ENCODE results near the gene MRPS35. TPM values are rescaled to one million over a fixed set of nuclear protein-coding genes. Genes with fewer than 3 reads are reported as not detected.
A peak's percentile ranks its signal among the peaks of the same experiment; 100 is the strongest.

Gene MRPS35
- total and polyA plus RNA-seq, 2 experiments from 2014 or later, result 58.1 to 58.7 TPM

- H3K4me1 Mint-ChIP-seq, result peaks cover 33% of the 10 kb centered on the region
- Histone ChIP-seq H3K27ac (ENCODE audit: low read depth) (peak overlapping the region; percentile 92), H4K20me1 (replicated peaks; ENCODE audit: insufficient read depth) (no peaks in the 10 kb centered on the region), H3K79me2 (replicated peaks; ENCODE audit: insufficient read depth) (peaks cover 38% of the 10 kb centered on the region), H3K27me3 (ENCODE audit: insufficient read depth) (no peaks in the 10 kb centered on the region), H3K4me3 (peak overlapping the region; percentile 80), H3K9me2 (ENCODE audit: insufficient read depth) (no peaks in the 10 kb centered on the region), H3K36me3 (ENCODE audit: insufficient read depth) (no peaks in the 10 kb centered on the region), H3K4me1 (ENCODE audit: insufficient read depth) (peaks cover 27% of the 10 kb centered on the region), H3K4me2 (peak overlapping the region; percentile 97), H3F3A (replicated peaks; ENCODE audit: low read depth) (no peaks in the 10 kb centered on the region), H2AFZ (peak overlapping the region; percentile 96; the same call in 1 of the 2 replicates)
- ATAC-seq (no peak), DNase-seq (ENCODE audit: low spot score) (peak; percentile 41)
- H3K36me3 Mint-ChIP-seq (ENCODE audit: low read depth), result peaks cover 20% of the 10 kb centered on the region
- H3K4me3 Mint-ChIP-seq, result peak overlapping the region; percentile 79
- TF ChIP-seq REST (IDR thresholded peaks at IDR 0.05; ENCODE audit: unreplicated experiment), result no peak
- TF ChIP-seq ZNF331 (CRISPR knock-in tag; IDR thresholded peaks at IDR 0.05; ENCODE audit: low read depth), result no peak
- TF ChIP-seq NANOG (IDR thresholded peaks at IDR 0.05; ENCODE audit: borderline replicate concordance), result no peak
- TF ChIP-seq EZH2 (IDR thresholded peaks at IDR 0.05; ENCODE audit: low read depth, unreplicated experiment), result no peak
- TF ChIP-seq ZNF114 (CRISPR knock-in tag; IDR thresholded peaks at IDR 0.05), result no peak
- no peak for TF ChIP-seq CTCF (conservative IDR thresholded peaks at IDR 0.05; ENCODE audit: low read depth in 2 of 2)
- no peak for TF ChIP-seq JUNB (IDR thresholded peaks at IDR 0.05; ENCODE audit: unreplicated experiment)
- peaks cover 13% of the 10 kb centered on the region for H3K27me3 Mint-ChIP-seq (ENCODE audit: insufficient read depth, low read depth, poor library complexity)
- H3K9me3 Mint-ChIP-seq, result no peaks in the 10 kb centered on the region
- peak overlapping the region; percentile 85 for H3K27ac Mint-ChIP-seq
Observed at GRCh38 chr12:27779416-27779919, 68.8 kb downstream of the MRPS35 start.

GRCh38 chr12:27779920-27780611 lies 69.4 kb downstream of the MRPS35 start, which contains the start of the genes KLHL42 and MANSC4:
KLHL42 (plus strand) TSS chr12:27780233; CDS start chr12:27780331, 98 bp downstream.
MANSC4 (minus strand) TSS chr12:27780236; CDS start chr12:27771276, 8,960 bp downstream.
- Mint-ChIP-seq H3K4me3 (peak within 1 kb of the TSS; percentile 79), H3K27ac (peak within 1 kb of the TSS; percentile 85), H3K4me1 (peaks cover 37% of the 10 kb centered on the region), H3K9me3 (no peaks in the 10 kb centered on the region), H3K27me3 (ENCODE audit: insufficient read depth, low read depth, poor library complexity) (peaks cover 11% of the 10 kb centered on the region), H3K36me3 (ENCODE audit: low read depth) (peaks cover 25% of the 10 kb centered on the region)
- Histone ChIP-seq H4K20me1 (replicated peaks; ENCODE audit: insufficient read depth) (no peaks in the 10 kb centered on the region), H3K27ac (ENCODE audit: low read depth) (peak within 1 kb of the TSS; percentile 92), H3K27me3 (ENCODE audit: insufficient read depth) (no peaks in the 10 kb centered on the region), H3K4me2 (peak within 1 kb of the TSS; percentile 97), H3K4me1 (ENCODE audit: insufficient read depth) (peaks cover 27% of the 10 kb centered on the region), H3F3A (replicated peaks; ENCODE audit: low read depth) (no peaks in the 10 kb centered on the region), H3K79me2 (replicated peaks; ENCODE audit: insufficient read depth) (peaks cover 44% of the 10 kb centered on the region), H3K4me3 (peak within 1 kb of the TSS; percentile 80), H2AFZ (peak within 1 kb of the TSS; percentile 96; the same call in 1 of the 2 replicates), H3K9me2 (ENCODE audit: insufficient read depth) (no peaks in the 10 kb centered on the region), H3K36me3 (ENCODE audit: insufficient read depth) (no peaks in the 10 kb centered on the region)
- DNase-seq (ENCODE audit: low spot score) (peak; percentile 89), ATAC-seq (peak; percentile 71)
- peak; percentile 42 for TF ChIP-seq POLR2AphosphoS5 (IDR thresholded peaks at IDR 0.05; ENCODE audit: low read depth)
- TF ChIP-seq ZNF331 (CRISPR knock-in tag; IDR thresholded peaks at IDR 0.05; ENCODE audit: low read depth), result no peak
